ENCODE data around the gene GRIK2.

Gene GRIK2

GRCh38 chr6:101544286-101544685 lies 150.8 kb downstream of the GRIK2 start:
- FAIRE-seq: no peak
- TF ChIP-seq CTCF (IDR thresholded peaks at IDR 0.05; ENCODE audit: insufficient read depth, missing control alignments): no peak
- no peak for DNase-seq (ENCODE audit: insufficient read length, low spot score)

- FAIRE-seq (peak; percentile 48), DNase-seq (ENCODE audit: insufficient read length, low spot score) (no peak)
- TF ChIP-seq CTCF (IDR thresholded peaks at IDR 0.05; ENCODE audit: insufficient read depth, missing control alignments): no peak
Measured at GRCh38 chr6:101545191-101545590, 151.7 kb downstream of the GRIK2 start.

GRCh38 chr6:101550451-101550850 lies 156.9 kb downstream of the GRIK2 start:
- DNase-seq (ENCODE audit: insufficient read length, low spot score): no peak
- FAIRE-seq: no peak

GRCh38 chr6:101554231-101554630 lies 160.7 kb downstream of the GRIK2 start:
- no peak for TF ChIP-seq CTCF (IDR thresholded peaks at IDR 0.05; ENCODE audit: insufficient read depth, missing control alignments)
- no peak for FAIRE-seq
- no peak for DNase-seq (ENCODE audit: insufficient read length, low spot score)

More at GRCh38 chr6:101550451-101550850, 156.9 kb downstream of the GRIK2 start:
- no peak for TF ChIP-seq CTCF (IDR thresholded peaks at IDR 0.05; ENCODE audit: insufficient read depth, missing control alignments)

- TF ChIP-seq CTCF (IDR thresholded peaks at IDR 0.05; ENCODE audit: insufficient read depth, missing control alignments): no peak
- FAIRE-seq: no peak
- DNase-seq (ENCODE audit: insufficient read length, low spot score): no peak
Measured at GRCh38 chr6:101558712-101559111, 165.2 kb downstream of the GRIK2 start.

- DNase-seq (ENCODE audit: insufficient read length, low spot score) (no peak), FAIRE-seq (no peak)
- no peak for TF ChIP-seq CTCF (IDR thresholded peaks at IDR 0.05; ENCODE audit: insufficient read depth, missing control alignments)
Measured at GRCh38 chr6:101572627-101573026, 179.1 kb downstream of the GRIK2 start.

- TF ChIP-seq CTCF (IDR thresholded peaks at IDR 0.05; ENCODE audit: insufficient read depth, missing control alignments): no peak
- DNase-seq (ENCODE audit: insufficient read length, low spot score): no peak
- no peak for FAIRE-seq
Measured at GRCh38 chr6:101577091-101577490, 183.6 kb downstream of the GRIK2 start.

Data from D721Med (cell line).